SH-SY5Y (cell line): Measurements from ENCODE around the gene TNIP2.

Source experiments
- GATA2 ChIP-seq: IDR thresholded peaks from 2 replicates; pipeline ENCODE4 v1.6.1; 2011; ENCODE audit warnings: mild to moderate bottlenecking, low read depth, low read length
- GATA3 ChIP-seq: IDR thresholded peaks from 2 replicates; pipeline ENCODE4 v1.6.1; 2011; ENCODE audit warnings: low read depth, mild to moderate bottlenecking, low read length, moderate library complexity

- no peak for TF ChIP-seq GATA2
- TF ChIP-seq GATA3: no peak
Measured at GRCh38 chr4:2804449-2804972, 48.4 kb upstream of the TNIP2 start.
